Right lobe of liver (tissue), 6 donors: ENCODE data around the gene SOCS3. TPM values are rescaled to one million over a fixed set of nuclear protein-coding genes. Genes with fewer than 3 reads are reported as not detected.

ENCODE experiments used
- ATAC-seq, 4 donors: fragments of 200-7000 bp; cut with Tn5 transposase; one replicate each; pipeline ENCODE4 v1.9.1; 2020; ENCODE audit warnings: mild to moderate bottlenecking in 4 of 4, moderate library complexity in 4 of 4
- DNase-seq, 3 donors: peaks; one replicate each; pipeline ENCODE4 v3.0.0-alpha.2; 2020
- H3K27ac ChIP-seq, 3 donors: fragments of 200-600 bp; one replicate each; pipeline ENCODE4 v1.8.0; 2022
- H3K27me3 ChIP-seq, 2 donors: fragments of 200-600 bp; one replicate each; pipeline ENCODE4 v1.8.0; 2022
- H3K36me3 ChIP-seq, 4 donors: fragments of 200-600 bp; sonication (generic) in 1 of 4; one replicate each; pipeline versions ENCODE4 v1.5.1 to v1.8.0; 2017 to 2022; ENCODE audit warnings: control low read depth in 1 of 4
- H3K4me1 ChIP-seq, 4 donors: fragments of 200-600 bp; sonication (generic) in 1 of 4; one replicate each; pipeline versions ENCODE4 v1.5.1 to v1.8.0; 2017 to 2022; ENCODE audit warnings: control low read depth in 1 of 4
- H3K4me3 ChIP-seq, 3 donors: fragments of 200-600 bp; one replicate each; pipeline ENCODE4 v1.8.0; 2022
- H3K9me3 ChIP-seq, 4 donors: fragments of 200-600 bp; sonication (generic) in 1 of 4; one replicate each; pipeline versions ENCODE4 v1.5.1 to v1.8.0; 2017 to 2022; ENCODE audit warnings: control low read depth in 1 of 4
- CTCF ChIP-seq, 4 donors: fragments of 200-600 bp in 3 of 4; fragments of 450-650 bp in 1 of 4; IDR thresholded peaks; one replicate each; pipeline versions ENCODE4 v1.5.1 to v1.8.0; 2016 to 2022; ENCODE audit warnings: antibody characterized with exemption in 4 of 4, mild to moderate bottlenecking in 2 of 4
- POLR2A ChIP-seq: fragments of 450-650 bp; IDR thresholded peaks from one replicate; pipeline ENCODE4 v1.6.1; 2017; ENCODE audit warnings: antibody characterized with exemption, mild to moderate bottlenecking
- WGBS: methylation state at CpG from one replicate; pipeline ENCODE4 v1.1.6; 2018; ENCODE audit warnings: low coverage, low lambda C conversion rate; ENCODE audit not compliant: insufficient coverage; ENCODE audit errors: missing lambda C conversion rate; 5-methylcytosine and 5-hydroxymethylcytosine counted together
- intact Hi-C, 2 donors: fragments of 100-400 bp; cut with DNase I; formaldehyde crosslinking; loops; one replicate each; pipeline versions ENCODE4 v1.11.2 to v1.14.1; 2022
- total RNA-seq, 6 experiments: library from RNA; depleted of rRNA in 2 of 6; stranded (reverse); fragments of >200 nt in 2 of 6; fragmentation: NEBNext Ultra II Directional in 3 of 6; extraction: Animal tissue kit (Norgen Biotek cat#: 25700) in 3 of 6; gene quantifications; one replicate each; pipeline versions ENCODE4 v1.1.0 to v1.2.4, GENCODE V29; 2016 to 2023
- donor health status: DM: no; HTN: yes; CAD: no.
- donor health status: DM: no; HTN: no; CAD: no.
- donor health status: DM: no; HTN: no; CAD: no.
- donor health status: DM: no; HTN: yes; CAD: no.
- donor health status: DM: no; HTN: yes; CAD: no.

Gene SOCS3
- total RNA-seq, 6 experiments from 2014 or later = 1.2 to 87.3 (median 24.1) TPM

- peaks cover 0 to 14% (median under 1%) of the 10 kb centered on the region in 4 donors for H3K36me3 ChIP-seq
- intact Hi-C loops = no loop called here
- no peak overlapping the region for H3K4me3 ChIP-seq
These were observed 33.7 kb upstream of the SOCS3 start for GRCh38 chr17:78393575-78393974.

GRCh38 chr17:78392295-78392694 is 32.4 kb upstream of the SOCS3 start:
- intact Hi-C loops = no loop called here
- no peak for TF ChIP-seq CTCF (IDR thresholded peaks at IDR 0.05)
- TF ChIP-seq POLR2A = no peak
- Histone ChIP-seq H3K27me3 (no peaks in the 10 kb centered on the region), H3K36me3 (peaks cover 0 to 8% (median 0%) of the 10 kb centered on the region in 4 donors), H3K4me1 (peaks cover 0 to 19% (median 9%) of the 10 kb centered on the region in 4 donors), H3K9me3 (no peaks in the 10 kb centered on the region), H3K27ac (no peak overlapping the region), H3K4me3 (no peak overlapping the region)
- DNase-seq (no peak), ATAC-seq (no peak)
- whole genome bisulfite sequencing = 92% methylated on average over 6 of the region's 6 CpGs

More at GRCh38 chr17:78393575-78393974, 33.7 kb upstream of the SOCS3 start:
- TF ChIP-seq CTCF (IDR thresholded peaks at IDR 0.05) = no peak
- TF ChIP-seq POLR2A = no peak
- peaks cover 0 to 23% (median 14%) of the 10 kb centered on the region in 4 donors for H3K4me1 ChIP-seq
- DNase-seq (no peak), ATAC-seq (no peak)
- no peaks in the 10 kb centered on the region for H3K27me3 ChIP-seq
- 60% methylated on average over 1 of the region's 4 CpGs for WGBS
- no peaks in the 10 kb centered on the region for H3K9me3 ChIP-seq
- H3K27ac ChIP-seq = no peak overlapping the region

- no peak for ATAC-seq
- no peaks in the 10 kb centered on the region for H3K27me3 ChIP-seq
- no peak for DNase-seq
- peaks cover 0 to 15% (median 7%) of the 10 kb centered on the region in 4 donors for H3K4me1 ChIP-seq
- H3K9me3 ChIP-seq = no peaks in the 10 kb centered on the region
- peaks cover 0 to 8% (median 0%) of the 10 kb centered on the region in 4 donors for H3K36me3 ChIP-seq
- 82% methylated on average over 4 of the region's 4 CpGs for WGBS
- no peak overlapping the region for H3K4me3 ChIP-seq
- TF ChIP-seq CTCF (IDR thresholded peaks at IDR 0.05) (no peak), POLR2A (no peak)
- intact Hi-C loops = no loop called here
- H3K27ac ChIP-seq = peak overlapping the region in 1 of 3 donors; percentile 44
These were observed 32.0 kb upstream of the SOCS3 start for GRCh38 chr17:78391843-78392242.

- intact Hi-C loops = no loop called here
- H3K27me3 ChIP-seq = no peaks in the 10 kb centered on the region
- ATAC-seq = no peak
- no peak for DNase-seq
- TF ChIP-seq CTCF (IDR thresholded peaks at IDR 0.05) (no peak), POLR2A (no peak)
- H3K27ac ChIP-seq = peak overlapping the region in 1 of 3 donors; percentile 44
- no peak overlapping the region for H3K4me3 ChIP-seq
- H3K9me3 ChIP-seq = no peaks in the 10 kb centered on the region
- H3K36me3 ChIP-seq = peaks cover 0 to 8% (median 0%) of the 10 kb centered on the region in 4 donors
- WGBS = 96% methylated on average over 10 of the region's 11 CpGs
- peaks cover 0 to 9% (median under 1%) of the 10 kb centered on the region in 4 donors for H3K4me1 ChIP-seq
These were observed 31.2 kb upstream of the SOCS3 start for GRCh38 chr17:78391051-78391431.
